Kidney epithelial cell (primary cell): Measurements from ENCODE around the gene ZNF497. TPM values are rescaled to one million over a fixed set of nuclear protein-coding genes. Genes with fewer than 3 reads are reported as not detected.
"Not testable (repeated sequence)": the region's sequence is repeated elsewhere in the genome, so short reads cannot be mapped to it uniquely, and the experiment has no call there.

ENCODE experiments used
- DNase-seq: peaks from one replicate; pipeline ENCODE4 v3.0.0-alpha.2; 2010; ENCODE audit warnings: low read depth
- H3K27me3 ChIP-seq: 2 replicates; pipeline ENCODE4 v1.6.0; 2011; ENCODE audit warnings: low read length; ENCODE audit not compliant: control insufficient read depth, insufficient read depth
- H3K36me3 ChIP-seq: 2 replicates; pipeline ENCODE4 v1.5.1; 2011; ENCODE audit warnings: low read length; ENCODE audit not compliant: control insufficient read depth, insufficient read depth
- H3K4me3 ChIP-seq: 2 replicates; pipeline ENCODE4 v1.5.1; 2011; ENCODE audit warnings: low read depth, mild to moderate bottlenecking, control low read depth, low read length
- total RNA-seq: library from RNA; depleted of rRNA; stranded (reverse); fragments of >200 nt; gene quantifications from 2 replicates; pipeline ENCODE4 v1.2.3, GENCODE V29; 2015
- TF ChIP-seq, protein P1 (sequence below): IDR thresholded peaks from 2 replicates; pipeline ENCODE4 v1.5.1; 2011; ENCODE audit warnings: mild to moderate bottlenecking, moderate library complexity, low read length, control low read depth, inconsistent platforms; ENCODE audit not compliant: insufficient read depth, poor library complexity, severe bottlenecking

The ZNF497 gene
- total RNA-seq = 0.58 and 3.1 TPM in 2 replicates

DNA sequence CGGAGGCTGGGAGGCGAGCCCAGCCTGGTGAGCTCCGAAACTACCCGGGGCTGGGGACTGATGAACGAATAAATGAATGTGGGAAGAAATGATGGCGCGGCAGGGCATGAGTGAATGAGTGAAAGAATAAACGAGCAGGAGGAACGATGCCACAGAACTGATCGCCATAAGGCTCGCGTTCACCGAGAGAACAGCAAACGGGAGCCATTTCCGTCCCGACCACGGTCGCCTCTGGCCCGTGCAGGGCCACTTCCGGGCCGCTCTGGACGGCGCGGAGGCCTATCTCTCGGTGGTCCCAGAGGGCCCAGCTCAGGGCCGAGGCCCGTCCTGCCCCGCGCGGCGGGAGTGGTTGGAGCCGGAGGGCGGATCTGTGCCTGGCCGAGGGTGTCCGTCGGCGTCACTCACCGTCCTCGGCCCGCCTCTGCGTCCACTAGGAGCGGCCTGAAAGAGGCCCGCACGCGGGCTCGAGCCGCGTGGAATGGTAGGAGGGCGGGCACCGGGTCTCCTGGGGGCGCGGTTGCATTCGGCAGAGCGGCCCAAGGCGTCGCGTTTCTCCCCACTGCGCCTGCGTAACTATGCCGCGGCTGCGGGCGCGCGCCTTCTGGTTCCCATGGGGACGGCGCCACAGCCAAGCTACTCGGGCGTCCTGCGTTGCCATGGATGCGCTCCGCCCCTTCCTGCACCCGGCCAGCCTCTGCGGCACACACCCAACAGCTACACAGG, at the start of gene ZNF497:
Gene ZNF497, minus strand, starts transcription at position 480 of the 723 bp plus-strand sequence. CDS start 5,116 bp downstream, outside the sequence.
- DNase-seq = peak; percentile 75
- TF ChIP-seq, protein P1, sequence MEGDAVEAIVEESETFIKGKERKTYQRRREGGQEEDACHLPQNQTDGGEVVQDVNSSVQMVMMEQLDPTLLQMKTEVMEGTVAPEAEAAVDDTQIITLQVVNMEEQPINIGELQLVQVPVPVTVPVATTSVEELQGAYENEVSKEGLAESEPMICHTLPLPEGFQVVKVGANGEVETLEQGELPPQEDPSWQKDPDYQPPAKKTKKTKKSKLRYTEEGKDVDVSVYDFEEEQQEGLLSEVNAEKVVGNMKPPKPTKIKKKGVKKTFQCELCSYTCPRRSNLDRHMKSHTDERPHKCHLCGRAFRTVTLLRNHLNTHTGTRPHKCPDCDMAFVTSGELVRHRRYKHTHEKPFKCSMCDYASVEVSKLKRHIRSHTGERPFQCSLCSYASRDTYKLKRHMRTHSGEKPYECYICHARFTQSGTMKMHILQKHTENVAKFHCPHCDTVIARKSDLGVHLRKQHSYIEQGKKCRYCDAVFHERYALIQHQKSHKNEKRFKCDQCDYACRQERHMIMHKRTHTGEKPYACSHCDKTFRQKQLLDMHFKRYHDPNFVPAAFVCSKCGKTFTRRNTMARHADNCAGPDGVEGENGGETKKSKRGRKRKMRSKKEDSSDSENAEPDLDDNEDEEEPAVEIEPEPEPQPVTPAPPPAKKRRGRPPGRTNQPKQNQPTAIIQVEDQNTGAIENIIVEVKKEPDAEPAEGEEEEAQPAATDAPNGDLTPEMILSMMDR = no peak
- Histone ChIP-seq H3K27me3 (peaks cover 2% of the 10 kb centered on the region), H3K36me3 (no peaks in the 10 kb centered on the region), H3K4me3 (peak within 1 kb of the TSS; percentile 55)

DNA sequence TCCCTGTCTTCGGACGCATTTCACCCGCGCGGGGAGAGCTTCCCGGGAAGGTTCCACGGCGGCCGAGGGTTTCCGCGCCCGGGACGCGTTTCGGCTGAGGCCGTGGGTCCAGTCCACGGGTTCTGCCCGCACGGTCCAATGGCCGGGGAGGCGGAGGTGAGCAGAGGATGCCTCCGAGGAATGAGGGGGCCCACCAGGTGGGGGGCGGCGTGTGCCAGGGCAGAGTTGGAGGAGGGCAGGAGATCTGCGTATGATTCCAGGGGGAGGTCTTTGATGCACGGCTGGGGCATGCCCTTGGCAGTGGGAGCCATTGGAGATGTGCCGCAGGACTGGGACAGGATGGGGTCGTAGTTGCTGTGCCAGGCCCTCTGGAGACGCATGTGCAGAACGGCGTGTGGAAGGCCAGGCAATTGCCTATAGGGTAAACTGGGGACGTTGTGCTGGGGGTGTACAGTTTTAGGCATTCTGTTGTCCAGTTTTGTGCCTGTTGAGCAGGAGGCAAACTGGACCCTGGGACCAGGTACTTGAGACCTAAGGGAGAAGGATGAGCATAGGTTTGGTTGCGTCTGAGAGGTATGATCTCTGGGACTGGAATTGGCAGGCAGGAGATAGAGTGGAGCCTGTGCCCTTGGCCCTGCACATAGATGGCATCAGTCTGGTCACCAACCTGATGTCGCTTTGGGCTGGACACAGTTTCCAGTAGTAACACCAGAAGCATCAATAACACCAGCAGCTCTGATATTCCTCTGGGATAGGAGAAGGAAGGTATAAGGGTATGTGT, 46.6 kb upstream of the ZNF497 start:
- Histone ChIP-seq H3K27me3 (no peaks in the 10 kb centered on the region), H3K36me3 (no peaks in the 10 kb centered on the region), H3K4me3 (peak overlapping the region; percentile 86)
- TF ChIP-seq, protein P1 = no peak
- DNase-seq = no peak

GRCh38 chr19:58408152-58409009, 45.8 kb upstream of the ZNF497 start, which contains the start of gene ZNF584:
TSS of gene ZNF584 (plus strand) at chr19:58408649. CDS start at chr19:58409148, 499 bp downstream.
- no peaks in the 10 kb centered on the region for H3K36me3 ChIP-seq
- TF ChIP-seq, protein P1 = no peak
- peak within 1 kb of the TSS; percentile 86 for H3K4me3 ChIP-seq
- peak; percentile 77 for DNase-seq
- no peaks in the 10 kb centered on the region for H3K27me3 ChIP-seq

DNA sequence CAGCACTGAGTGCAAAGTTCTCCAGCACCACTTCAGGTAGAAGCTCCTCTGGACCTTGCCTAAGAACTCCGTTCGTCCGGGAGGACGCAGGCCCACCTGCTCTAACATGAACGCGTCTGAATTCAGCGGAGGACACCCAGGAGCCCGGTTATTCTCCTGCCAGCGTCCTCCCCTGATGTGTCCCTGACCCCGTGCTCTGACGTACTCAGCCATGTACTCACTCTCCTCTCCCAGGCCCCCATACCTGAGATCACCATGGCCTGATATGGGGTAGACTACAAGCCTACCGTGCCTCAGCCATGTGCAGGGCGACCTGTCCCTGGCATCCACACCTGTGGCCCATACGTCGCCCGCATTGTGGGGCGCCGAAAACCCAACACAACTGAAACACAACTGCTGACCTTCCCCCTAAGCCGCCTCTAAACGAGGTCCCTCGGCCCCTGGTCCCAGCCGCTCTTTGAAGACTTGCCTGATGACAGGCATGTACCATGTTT, 45.2 kb upstream of the ZNF497 start:
- Histone ChIP-seq H3K36me3 (no peaks in the 10 kb centered on the region), H3K4me3 (peak overlapping the region; percentile 86), H3K27me3 (no peaks in the 10 kb centered on the region)
- no peak for DNase-seq
- TF ChIP-seq, protein P1 = no peak

DNA sequence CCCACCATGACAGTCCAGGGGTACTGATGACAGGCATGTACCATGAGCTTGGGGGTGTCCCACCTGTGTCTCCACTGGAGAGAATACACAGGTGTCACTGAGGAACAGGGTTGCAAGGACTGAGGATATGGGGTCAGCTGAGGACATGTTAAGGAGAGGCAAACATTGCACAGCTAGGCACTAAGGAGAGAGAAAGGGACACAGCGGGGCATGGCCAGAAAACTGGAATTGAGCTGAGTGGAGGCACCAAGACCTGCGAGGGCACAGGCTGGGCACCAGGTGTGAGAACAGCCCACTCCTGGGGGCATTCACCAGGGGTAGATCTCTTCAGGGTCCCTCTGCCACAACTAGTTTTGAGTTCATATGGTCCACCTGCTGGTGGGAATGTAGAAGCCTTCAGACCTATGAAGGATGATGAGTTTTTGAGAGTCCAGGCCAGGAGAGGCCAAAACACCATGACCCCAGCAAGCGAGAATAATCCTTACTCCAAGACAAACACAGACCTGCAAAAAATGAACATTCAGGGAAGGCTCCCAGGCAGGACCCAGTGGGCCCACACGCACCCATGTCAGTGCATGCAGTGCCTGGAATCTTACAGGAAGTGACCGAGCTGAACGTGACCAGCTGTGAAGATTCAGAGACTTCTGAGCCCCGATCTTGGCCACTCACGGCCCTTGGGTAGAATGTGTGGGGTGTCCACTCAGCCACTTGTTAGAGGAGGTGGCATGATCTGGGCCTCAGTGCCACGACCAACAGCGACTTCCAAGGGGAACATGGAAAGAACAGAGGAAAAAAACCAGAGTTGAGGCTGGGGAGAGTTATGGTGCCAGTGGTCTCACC, 44.5 kb upstream of the ZNF497 start:
- DNase-seq = no peak
- peak overlapping the region; percentile 86 for H3K4me3 ChIP-seq
- no peaks in the 10 kb centered on the region for H3K36me3 ChIP-seq
- TF ChIP-seq, protein P1 = peak; percentile 39
- no peaks in the 10 kb centered on the region for H3K27me3 ChIP-seq

DNA sequence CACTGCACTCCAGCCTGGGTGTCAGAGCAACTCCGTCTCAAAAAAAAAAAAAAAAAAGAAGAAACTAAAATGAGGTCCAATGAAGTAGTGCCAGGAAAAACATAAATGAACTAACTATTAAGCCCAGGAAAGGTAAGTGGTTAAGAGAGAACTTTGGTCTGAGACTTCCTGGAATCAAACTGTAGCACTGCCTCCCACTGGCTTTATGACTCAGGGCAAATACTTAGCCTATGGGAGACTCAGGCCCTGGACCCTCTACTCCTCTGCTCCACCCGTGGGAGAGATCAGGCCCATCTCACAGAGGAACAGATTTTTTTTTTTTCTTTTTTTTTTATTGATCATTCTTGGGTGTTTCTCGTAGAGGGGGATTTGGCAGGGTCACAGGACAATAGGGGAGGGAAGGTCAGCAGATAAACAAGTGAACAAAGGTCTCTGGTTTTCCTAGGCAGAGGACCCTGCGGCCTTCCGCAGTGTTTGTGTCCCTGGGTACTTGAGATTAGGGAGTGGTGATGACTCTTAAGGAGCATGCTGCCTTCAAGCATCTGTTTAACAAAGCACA, 41.4 kb upstream of the ZNF497 start:
- not testable (repeated sequence) for DNase-seq, H3K27me3 ChIP-seq, H3K4me3 ChIP-seq, H3K36me3 ChIP-seq
